GM19023 (cell line): Measurements from ENCODE around the gene IFT172.
A peak's percentile ranks its signal among the peaks of the same experiment; 100 is the strongest.
"Not testable (repeated sequence)": the region's sequence is repeated elsewhere in the genome, so short reads cannot be mapped to it uniquely, and the experiment has no call there.

ENCODE experiments used
- ATAC-seq: cut with Tn5 transposase; IDR thresholded peaks from one replicate; pipeline ENCODE4 v1.9.1; 2021; ENCODE audit warnings: mild to moderate bottlenecking, moderate library complexity; ENCODE audit not compliant: unreplicated experiment

Gene IFT172

DNA sequence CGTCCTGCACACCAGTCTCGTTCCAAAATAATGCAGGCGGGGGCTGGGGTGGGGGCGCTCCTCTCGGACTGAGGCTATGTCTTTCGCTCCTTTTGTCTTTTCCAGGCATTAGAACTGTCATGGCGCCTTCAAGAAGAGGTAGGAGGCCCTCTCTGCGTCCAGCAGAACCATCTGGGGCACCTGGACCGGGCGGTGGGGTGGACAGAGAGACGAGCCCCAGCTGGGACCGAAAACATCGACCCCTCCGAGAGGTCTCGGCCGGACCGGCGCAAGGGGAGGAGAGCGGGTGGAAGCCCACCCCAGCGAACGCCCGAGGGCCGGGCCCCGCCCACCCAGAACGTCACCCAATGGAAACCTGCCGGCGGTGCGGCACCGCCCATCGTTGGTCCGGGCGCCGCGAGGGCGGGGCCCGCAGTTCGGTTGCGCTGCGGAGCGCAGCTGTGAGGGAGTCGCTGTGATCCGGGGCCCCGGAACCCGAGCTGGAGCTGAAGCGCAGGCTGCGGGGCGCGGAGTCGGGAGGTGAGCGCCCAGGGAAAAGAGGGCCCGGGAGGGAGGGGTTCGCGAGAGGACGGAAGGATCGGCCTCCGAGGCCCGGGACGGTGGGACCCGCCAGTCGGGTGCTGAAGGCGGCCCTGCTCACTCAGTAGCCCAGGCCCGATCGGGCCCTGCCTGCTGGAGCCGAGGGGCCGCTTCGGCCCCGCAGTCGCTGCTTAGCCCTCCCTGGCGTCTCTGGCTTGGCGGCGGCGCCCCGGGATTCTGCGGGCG is 61.1 kb downstream of the IFT172 start, which contains the start of gene NRBP1:
NRBP1 (plus strand) TSS at position 419 of the 765 bp plus-strand sequence. CDS start 4,643 bp downstream, outside the sequence.
- peak; percentile 85 for ATAC-seq

DNA sequence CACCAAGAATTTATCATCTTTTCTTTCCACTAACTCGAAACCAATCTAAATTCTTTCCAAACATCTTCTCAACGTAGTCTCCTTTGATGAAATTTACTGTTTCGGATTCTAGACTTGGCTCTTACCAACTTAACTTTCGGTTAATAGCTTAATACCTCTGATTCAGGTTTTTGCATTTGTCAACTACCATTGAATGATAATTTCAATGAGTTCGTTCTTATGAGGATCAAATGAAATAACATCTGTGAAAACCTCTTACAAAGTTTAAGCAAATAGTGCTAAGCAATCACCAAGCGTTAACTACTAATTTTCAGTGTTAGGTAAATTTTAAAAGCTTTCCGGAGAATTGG is 61.7 kb downstream of the IFT172 start:
- no peak for ATAC-seq

- ATAC-seq, result not testable (repeated sequence)
These were observed 64.5 kb downstream of the IFT172 start for GRCh38 chr2:27425039-27425438.

DNA sequence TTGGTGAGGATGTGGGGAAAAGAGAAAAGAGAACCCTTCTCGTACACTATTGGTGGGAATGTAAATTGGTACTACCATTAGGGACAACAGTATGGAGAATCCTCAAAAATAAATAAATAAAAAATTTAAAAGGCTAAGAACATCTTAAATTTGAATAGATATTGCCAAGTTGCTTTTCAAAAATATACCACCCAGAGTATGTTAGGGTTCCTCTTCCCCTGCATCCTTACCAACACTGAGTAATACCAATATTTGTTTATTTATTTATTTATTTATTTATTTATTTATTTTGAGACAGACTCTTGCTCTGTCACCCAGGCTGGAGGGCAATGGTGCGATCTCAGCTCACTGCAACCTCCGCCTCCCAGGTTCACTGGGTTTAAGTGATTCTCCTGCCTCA is 66.6 kb downstream of the IFT172 start:
- no peak for ATAC-seq

DNA sequence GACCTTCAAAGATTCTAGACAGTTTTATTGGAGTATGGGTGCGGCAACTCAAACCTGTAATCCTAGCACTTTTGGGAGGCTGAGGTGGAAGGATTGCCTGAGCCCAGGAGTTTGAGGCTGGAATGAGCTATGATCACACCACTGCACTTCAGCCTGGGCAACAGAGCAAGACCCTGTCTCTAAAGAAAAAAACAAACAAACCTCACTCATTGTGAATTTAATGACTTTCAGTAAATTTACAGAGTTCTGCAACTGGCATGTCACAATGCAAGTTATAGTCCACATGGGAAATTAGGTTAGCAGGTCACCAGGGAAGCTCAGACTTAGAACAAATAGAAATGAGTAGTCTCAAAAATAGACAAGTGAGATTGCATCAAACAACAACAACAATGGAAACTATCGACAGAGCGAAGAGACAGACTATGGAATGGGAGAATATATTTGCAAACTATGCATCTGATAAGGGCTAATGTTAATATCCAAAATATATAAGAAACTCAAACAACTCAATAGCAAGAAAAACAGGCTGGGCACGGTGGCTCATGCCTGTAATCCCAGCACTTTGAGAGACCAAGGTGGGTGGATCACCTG is 67.8 kb downstream of the IFT172 start:
- no peak for ATAC-seq

DNA sequence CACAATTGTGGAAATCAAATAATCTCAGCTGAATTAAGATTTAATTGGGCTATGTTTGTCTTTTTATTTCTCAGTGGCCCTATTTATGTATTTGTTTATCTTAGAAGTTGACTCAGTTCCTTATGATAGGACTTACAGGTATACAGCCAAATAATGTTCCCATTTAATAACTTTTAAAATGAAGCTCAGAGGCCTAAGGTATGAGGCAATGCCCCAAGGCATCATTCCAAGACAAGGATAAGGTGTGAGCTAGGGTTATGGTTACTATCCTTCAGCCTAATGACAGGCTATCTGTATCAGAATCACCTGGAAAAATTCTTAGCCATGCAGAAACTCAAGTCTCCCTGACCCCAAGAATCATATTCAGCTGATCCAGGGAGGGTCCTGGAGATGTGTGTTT is 68.5 kb downstream of the IFT172 start:
- ATAC-seq, result no peak

DNA sequence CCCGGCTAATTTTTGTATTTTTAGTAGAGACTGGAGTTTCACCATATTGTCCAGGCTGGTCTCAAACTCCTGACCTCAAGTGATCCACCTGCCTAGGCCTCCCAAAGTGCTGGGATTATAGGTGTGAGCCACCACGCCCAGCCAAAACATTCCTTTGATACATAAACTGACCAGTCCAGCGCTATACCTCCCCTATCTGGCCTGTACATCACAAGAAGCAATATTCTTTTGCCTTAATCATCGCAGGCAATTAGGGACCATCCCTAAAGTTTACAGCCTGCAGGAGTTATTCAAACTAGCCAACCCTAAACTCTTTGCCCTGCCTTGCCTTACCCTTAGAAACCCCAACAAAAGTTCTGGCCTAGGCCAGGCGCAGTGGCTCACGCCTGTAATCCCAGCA is 73.4 kb downstream of the IFT172 start:
- no peak for ATAC-seq

GRCh38 chr2:27412419-27413152 is 77.0 kb downstream of the IFT172 start:
- no peak for ATAC-seq

DNA sequence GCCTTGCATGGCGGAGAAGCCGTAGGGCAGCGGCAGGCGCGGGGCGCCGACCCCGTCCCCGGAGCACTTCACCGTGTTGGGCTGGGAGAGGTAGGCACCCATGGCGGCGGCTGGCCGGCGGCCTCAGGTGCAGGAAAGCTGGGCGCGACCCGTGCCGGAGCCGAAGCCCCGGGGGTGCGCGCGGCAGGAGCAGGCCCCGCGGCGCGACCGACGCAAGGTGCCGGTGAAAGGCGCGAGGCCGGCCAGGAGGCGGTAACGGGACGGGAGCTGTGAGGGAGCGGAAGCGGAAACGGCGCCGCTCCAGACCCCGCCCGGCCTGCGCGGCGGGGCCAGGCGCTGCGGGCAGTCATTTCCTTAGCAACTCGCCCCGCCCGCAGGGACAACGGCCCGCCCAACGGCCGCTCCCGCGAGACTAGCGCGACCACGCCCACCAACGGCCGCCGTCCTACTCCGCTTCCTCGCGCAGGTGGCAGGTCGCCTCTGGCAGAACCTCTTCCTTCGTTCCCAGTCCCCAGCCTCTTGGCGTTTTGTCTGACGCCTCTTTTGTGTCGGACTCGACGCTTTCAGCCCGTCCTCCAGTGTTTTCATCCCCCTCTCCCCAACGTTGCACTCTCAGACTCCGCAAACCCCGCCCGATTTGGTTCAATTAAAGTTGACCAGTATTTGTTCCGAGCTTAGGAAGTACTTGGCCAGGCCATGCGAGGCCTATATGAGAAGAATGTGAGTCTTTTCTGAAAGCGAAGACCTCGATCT is 80.0 kb downstream of the IFT172 start, which contains the start of gene PPM1G:
PPM1G (minus strand) TSS at position 271 of the 753 bp plus-strand sequence; CDS start at position 102, 169 bp downstream.
- peak; percentile 93 for ATAC-seq

DNA sequence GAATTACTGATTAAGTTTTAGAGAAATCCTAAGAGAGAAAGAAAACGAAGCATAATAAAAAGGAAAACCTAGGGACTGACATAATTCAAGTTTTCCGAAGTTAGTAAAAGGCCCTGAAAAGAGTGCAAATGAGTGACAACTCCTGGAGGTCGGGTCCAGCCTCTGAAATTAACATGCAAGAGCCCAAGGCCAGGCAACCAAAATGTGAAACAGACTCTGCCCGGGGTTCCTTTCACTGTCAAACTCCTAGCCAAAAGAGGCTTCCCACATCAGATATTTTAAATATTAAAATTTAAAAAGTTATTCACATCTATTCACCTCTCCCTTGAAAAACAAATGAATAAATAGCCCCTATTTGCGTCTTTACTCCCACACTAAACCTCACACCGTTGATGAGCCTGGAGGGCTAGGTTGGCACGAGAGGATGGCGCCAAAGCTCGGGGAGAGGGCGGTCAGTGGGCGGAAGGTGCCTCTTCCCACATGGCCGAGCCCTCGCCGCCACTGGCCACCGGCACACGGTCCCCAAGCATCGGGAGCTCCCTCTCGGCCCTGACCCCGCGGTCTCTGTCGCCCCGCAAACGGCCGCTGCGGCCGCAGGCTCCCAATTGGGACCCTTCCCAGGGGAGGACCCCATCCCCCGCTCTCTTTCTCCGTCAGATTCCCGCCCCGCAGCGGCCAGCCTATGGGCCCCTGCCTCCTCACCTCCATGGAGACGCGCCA is 80.8 kb downstream of the IFT172 start:
- peak; percentile 26 for ATAC-seq

DNA sequence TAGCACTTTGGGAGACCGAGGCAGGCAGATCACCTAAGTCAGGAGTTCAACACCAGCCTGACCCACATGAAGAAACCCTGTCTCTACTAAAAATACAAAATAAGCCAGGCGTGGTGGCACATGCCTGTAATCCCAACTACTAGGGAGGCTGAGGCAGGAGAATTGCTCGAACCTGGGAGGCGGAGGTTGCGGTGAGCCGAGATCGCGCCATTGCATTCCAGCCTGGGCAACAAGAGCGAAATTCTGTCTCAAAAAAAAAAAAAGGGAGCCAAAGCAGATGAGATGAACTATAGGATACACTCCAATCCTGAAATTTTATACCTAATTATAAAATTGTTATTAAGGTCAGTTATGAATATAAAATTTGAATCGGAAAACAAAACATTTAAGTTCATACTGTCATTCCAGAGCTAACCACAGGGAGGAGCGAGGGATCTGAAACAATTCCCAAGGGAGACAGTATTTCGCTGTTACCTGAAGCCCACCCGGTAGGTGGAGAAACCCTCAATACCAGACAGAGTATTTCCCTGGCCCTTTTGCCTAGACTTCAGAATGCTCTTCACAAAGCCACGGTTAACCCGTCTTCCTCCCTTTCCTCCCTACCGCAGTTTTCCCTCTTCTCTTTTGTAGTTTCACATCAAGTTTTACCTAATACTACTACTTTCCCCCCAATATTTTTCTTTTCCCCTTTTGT is 81.6 kb downstream of the IFT172 start:
- no peak for ATAC-seq

DNA sequence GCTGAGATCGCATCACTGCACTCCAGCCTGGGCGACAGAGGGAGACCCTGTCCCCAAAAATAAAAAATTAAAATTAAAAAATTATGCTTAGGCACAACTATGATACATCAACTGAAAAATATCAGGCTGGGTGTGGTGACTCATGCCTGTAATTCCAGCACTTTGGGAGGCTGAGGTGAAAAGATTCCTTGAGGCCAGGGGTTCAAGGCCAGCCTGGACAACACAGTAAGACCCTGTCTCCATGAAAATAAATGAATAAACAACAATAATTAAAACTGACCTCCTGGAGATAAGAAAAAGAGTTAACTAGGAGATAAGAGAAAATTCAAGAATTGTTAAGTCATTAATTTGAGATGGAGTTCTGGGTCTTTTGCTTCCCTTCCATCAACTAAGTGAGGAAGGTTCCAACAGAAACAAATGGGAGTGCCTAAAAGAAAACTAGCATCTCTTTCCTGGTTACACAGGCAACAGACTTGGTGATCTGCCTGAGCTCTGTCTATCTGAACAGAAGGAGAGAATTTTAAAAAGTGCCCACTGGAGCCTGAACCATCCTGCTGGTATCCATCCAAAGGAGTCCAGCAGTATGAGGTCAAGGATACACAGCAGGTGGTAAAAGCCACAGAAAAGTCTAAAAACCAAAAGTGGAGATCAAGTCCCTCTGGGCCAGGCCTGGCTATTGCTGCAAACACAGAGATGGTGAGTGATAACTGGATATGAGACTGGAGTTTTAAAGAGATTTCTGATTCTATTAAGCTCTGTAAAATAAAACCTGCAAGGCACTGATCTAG is 89.0 kb downstream of the IFT172 start:
- ATAC-seq, result no peak

DNA sequence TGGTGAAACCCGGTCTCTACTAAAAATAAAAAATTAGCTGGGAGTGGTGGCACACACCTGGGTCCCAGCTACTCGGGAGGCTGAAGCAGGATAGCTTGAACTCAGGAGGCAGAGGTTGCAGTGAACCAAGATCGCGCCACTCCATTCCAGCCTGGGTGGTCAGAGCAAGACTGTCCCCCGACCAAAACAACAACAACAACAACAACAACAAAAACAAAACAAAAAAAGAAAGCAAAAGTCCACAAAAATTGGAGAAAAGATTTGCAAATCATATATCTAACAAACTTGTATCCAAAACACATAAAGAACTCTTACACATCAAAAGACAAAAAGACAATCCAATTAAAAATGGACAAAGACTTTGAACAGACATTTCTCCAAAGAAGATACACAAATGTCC is 90.6 kb downstream of the IFT172 start:
- no peak for ATAC-seq
